ENCODE measurements around the gene PARP12. TPM values are rescaled to one million over a fixed set of nuclear protein-coding genes. Genes with fewer than 3 reads are reported as not detected.

The PARP12 gene
- total RNA-seq, 1 experiment from 2014 or later, result 11.7 TPM

GRCh38 chr7:139992353-139993044 lies 70.3 kb downstream of the PARP12 start:
- DNase-seq (ENCODE audit: low read depth), result no peak

DNA sequence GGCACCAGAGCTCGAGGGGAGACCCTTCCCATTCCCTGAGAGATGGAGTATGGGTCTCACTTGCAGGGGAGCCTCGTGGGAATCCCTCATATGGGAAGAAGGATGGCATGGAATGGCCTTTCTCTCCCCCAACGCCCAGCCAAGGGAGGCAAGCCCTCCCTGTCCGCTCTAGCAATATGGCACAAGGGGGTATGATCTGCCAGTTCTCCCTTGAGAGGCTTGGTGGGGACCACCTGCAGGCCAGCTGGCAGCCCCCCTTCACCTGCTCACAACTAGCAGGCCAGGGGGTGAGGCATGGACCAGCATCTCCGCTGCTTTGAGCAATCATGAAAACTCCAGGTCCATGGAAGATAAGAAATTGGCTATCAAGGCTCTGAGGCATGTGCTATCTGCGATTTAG lies 70.8 kb downstream of the PARP12 start:
- no peak for DNase-seq (ENCODE audit: low read depth)

DNA sequence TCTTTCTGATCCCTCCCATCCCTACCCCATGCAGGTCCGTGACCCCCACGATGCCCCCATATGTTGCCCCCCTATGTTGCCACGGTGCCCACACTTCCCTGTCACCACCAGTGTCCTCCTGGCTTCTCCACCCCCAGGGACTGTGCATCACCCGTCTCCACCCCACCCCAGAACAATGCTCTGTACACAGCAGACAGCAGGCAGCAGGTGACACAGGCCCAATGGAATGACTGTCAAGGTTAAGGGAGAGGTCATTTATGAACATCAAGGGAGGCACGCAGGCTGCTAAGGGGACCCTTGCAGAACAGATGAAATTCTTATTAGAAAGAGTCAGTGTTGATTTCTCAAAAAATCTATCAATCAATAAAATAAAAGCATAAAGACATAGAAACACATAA lies 71.5 kb downstream of the PARP12 start:
- no peak for DNase-seq (ENCODE audit: low read depth)

DNA sequence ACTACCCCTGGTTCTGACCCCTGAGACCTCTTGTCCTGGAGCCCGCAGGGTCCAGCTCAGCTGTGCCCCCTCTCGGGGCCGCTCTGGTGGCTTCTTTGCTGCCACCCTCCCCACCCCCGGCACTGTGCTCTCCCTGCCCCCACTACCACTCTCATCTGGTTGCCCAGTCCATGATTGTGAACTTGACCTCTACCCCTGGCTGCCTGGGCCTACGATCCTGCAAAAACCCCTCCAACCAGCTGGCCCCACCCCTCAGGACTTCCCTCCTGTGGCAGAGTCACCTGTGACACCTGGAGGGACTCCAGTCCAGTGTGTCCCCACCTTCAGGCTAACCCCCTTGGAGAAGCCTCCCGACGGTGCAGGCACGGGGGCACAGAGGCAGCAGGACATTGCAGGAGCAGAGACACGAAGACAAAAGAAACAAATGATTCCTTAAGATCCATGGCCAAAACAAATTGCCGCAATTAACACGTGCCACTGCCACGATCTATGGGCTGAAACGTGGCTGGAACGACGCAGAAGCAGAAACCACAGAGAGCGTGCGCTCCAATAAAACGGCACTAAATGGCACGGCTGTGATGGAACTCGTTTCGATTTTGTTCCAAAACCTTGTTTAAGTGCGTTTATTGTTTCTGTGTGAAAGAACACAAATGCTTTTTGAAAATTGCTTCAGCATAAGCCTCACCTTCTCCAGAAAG lies 72.0 kb downstream of the PARP12 start:
- no peak for DNase-seq (ENCODE audit: low read depth)

GRCh38 chr7:139990142-139990535 lies 72.6 kb downstream of the PARP12 start:
- no peak for DNase-seq (ENCODE audit: low read depth)

DNA sequence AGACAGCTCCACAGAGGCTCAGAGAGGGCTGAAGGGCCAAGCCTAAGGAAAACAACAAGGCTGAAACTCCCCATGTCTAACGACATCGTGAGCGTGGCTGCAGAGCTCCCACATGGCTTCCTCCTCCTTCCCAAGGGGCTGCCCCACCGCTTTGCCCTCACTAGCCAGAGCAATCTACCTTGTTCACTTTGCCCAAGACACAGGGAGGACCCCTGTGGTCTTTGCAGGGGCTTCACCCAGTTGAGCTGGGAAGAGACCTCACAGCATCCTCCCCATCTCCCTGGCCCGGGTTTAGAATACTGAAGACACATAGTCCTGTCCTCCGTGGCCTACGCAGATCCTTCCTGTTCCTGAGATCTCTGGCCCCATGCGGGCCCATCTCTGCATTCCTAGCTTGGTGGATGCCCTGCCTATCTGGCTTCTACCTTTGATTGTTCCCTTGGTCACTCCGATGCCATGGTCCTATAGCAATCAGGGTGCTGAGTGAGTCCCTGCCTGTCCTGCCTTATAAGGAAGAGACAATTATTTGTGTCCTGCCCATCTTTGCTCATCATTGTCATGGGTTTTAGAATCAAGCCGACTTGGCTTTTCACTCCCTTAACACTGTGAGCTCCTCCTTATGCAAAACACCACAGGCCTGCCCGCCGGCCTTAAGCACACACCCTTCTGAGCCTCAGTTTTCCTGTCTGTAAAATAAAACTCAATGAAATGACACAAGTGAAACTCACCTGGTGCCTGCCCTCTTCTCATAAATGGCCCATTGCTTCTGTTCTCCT lies 73.2 kb downstream of the PARP12 start:
- DNase-seq (ENCODE audit: low read depth), result no peak

DNA sequence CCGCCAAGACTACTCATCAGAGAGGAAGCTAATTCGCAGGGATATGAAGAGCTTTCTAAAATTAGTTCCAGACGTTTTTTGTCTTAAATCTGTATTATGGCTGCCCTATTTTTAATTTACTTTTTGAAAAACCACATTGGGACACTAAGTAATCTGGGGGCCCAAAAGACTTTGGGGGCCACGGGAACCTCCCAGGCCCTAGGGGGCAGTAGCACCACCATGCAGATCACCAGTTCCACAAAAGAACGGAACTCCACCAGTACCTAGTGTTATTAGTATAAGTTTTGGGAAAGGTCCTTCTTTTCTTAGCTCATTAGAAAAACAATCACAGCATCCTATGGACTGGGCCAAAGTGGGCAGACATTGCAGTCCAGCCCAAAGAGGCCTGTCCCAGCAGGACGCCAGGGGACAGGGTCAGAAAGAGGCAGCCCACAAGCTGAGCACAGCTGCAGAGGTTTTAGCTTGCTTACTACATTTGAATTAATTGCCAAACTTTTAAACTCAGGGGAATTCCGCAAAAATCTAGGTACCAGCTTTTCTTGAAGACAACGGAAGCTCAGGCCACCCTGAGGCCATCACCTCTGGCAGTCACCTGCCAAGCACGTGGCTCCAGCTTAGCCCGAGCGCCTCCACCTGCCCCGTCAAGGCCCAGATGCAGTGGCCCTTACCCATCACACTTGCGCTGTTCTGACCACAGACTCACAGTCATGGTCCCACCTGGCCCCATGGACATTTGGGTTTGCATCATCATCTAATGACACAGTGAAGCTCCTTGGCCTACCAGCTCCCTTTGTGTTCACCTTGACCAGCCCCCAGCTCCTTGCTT lies 74.8 kb downstream of the PARP12 start:
- no peak for DNase-seq (ENCODE audit: low read depth)

DNA sequence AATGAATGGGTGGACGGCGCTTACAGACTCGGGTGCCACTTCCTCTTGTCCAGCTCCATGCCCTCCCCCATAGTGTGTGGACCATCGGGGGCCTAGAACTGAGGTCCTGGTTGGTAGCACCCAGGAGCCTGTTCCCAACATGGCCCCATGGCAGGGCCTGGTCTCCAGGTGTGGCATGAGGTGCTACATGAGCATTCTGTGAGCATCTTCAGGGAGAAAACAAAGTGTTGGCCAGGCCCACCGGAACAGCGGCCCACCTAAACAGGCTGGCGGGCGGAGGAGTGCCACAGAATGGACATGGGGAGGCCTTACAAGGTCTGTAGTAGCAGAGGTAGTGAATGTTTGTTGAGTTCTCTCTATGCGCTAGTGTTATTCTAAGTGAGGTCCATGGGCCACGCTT lies 76.9 kb downstream of the PARP12 start:
- DNase-seq (ENCODE audit: low read depth), result no peak

DNA sequence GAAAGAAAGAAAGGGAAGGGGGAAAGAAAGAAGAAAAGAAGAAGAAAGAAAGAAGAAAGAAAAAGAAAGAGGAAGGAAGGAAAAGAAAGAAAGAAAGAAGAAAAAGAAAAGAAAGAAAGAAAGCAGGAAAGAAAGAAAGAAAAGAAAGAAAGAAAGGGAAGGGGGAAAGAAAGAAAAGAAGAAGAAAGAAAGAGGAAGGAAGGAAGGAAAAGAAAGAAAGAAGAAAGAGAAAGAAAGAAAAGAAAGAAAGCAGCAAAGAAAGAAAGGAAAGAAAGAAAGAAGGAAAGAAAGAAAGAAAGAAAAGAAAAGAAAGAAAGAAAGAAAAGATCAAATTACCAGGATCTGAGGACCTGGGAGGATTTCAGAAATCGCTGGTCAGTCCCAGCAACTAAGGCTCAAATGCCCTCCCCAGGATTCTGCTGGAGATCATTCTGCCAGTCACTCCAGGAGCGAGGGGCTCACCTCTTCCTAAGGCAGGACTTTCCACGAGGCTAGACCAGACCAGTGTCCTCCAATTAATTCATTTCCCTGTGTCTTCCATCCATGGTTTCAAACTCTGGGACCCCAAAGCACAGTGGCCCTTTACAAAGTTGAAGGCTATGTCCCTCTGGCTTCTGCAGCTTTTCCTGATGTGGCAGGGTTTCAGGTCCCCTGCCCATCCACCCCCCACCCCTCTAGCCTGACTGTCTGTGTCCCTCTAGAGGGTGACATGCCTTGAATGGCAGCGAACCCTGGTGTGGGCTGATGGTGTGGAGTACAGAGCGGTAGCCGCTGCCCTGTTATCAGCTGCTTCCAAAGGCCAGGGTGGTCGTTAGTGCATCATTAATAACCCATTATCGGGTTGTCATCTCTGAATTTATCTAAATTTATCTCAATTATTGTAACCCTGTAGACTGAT lies 77.9 kb downstream of the PARP12 start:
- no peak for DNase-seq (ENCODE audit: low read depth)

DNA sequence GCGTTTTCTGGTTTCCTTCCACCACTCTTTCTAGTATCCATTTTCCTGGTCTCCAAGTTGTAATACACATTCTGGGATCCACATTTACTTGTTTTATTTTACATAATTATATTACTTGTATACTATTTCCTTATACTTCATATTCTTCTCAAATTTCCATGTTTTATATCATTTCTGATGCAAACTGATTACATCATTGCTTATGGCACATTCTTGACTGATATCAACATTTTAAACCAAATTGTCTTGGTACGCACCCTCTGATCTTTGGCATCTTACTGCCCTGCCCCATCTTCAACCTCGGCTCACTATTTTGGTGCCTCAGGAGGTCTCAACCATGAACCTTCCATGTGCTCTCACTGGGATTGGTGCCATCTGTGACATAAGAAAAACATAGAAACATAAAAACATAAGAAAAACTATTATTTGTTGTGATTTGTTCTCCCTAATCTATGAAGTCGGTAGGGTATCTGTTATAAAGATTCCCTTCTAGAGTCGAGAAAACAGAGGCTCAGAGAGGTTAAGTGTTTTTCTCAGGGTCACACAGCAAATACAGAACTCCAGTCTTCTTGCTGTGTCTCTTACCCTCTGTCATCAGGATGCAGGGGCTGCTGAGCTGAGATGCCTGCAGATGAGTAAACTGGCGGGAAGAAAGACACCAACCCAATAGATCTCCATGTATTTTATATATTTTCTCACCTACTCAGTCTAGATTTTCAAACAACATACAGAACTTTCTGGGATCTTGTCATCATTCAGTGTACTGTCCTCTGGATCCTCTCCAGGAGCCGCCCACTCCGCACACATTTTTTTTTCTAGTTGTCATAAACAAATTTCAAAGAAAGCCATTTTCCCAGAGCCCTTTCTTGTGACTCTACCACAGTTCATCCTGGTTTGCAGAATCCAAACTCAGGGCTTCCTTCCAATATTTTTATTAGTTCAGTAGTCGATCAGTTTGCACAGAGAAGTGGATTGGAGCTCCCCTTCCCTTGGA lies 79.5 kb downstream of the PARP12 start:
- no peak for DNase-seq (ENCODE audit: low read depth)

GRCh38 chr7:139981511-139981895 lies 81.2 kb downstream of the PARP12 start:
- DNase-seq (ENCODE audit: low read depth), result no peak

GRCh38 chr7:139976838-139977656 lies 85.7 kb downstream of the PARP12 start:
- DNase-seq (ENCODE audit: low read depth), result peak; percentile 13

DNA sequence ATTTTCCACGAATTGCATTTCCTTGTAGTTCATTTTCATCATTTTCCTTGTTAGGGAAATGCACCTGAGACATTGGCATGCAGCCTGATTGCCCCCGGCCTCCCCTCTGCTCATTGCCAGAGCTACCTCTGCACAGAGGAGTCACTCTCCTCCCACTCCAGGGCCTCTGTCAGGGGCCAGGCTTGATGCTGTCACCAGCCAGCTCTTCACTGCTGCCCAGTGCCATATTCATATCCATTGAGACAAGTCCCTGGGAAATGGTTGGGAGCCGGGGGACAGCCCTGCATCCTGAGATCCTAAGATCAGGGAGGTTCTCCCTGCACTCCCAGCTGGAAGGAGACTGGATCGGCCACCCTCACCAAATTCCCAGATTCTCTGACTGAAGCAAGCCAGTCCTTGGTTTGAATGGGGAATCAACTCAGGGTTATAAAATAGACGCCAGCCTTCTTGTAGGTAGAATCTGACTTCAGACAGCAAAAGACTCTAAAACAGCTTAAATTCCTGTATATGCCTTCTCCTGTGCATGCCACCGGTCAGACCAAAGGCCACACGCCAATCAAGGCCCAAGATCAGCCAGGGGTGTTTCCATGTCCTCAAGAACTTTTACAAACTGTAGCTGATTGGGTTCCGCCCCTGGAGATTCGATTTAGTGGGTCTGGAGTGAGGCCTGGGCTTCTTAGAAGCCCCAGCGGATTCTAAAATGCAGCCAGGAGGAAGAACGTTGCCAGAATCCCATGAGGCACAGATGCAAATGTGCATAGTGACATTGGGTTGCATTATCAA lies 86.5 kb downstream of the PARP12 start:
- no peak for DNase-seq (ENCODE audit: low read depth)

- DNase-seq (ENCODE audit: low read depth), result no peak
Measured at GRCh38 chr7:139974179-139974811, 88.5 kb downstream of the PARP12 start.
